ENCODE results near the gene SHISA3.

The SHISA3 gene

DNA sequence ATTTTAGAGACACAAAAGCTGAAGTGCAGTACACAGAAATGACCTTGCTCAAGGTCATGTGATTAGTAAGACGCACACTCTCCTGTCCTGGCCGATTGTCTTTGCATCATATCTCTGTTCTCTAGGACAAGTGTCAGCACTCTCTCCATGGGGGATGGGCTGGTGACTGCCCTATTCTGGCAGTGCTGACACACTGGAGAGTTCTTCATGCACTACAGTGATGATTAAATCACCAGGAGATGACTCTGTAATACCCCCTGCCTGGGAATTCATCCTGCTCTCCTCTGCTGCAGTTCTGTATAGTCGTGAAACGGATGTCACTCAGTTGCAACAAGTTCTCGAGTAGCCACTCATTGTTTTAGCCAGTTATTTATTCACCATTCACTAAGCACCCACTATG is 5.3 kb upstream of the SHISA3 start:
- no peak for DNase-seq (ENCODE audit: low spot score)

DNA sequence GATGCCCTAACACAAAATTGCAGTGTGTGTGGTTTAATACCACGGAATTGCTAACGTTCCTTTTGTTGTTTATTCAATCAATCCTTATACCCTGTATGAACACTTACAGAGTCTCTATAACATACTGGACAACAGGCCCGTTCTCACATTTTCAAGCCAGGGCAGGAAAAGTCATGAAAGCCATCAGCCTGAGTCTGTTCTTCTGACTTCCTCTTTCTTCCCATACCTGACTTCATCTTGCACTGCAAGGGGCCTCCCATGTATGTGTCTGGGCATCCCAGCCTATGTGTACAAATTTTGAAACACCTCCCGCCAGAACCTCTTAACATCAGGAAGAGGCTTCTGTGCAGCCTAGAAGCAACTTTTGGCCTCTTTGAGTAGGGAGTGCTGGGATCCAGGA is 4.9 kb upstream of the SHISA3 start:
- DNase-seq (ENCODE audit: low spot score) = no peak

DNA sequence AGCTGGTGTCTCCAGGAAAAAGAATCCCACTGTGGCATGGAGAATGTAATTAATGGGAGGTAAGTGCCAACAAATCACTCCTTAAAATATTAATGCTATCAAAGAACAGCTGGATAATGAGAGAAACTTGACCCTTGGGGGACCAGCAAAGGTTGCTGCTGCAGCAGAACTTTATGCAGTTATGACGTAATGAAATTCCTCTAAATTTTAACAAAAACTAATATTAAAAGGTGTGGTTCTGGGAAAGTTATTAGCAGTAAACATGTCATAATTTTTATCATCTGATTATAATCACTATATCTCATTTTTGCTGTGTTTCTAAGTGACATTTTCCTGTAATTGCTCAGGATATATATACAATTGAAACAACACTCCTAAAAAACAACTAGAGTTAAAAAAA is 1.7 kb upstream of the SHISA3 start:
- DNase-seq (ENCODE audit: low spot score) = no peak

DNA sequence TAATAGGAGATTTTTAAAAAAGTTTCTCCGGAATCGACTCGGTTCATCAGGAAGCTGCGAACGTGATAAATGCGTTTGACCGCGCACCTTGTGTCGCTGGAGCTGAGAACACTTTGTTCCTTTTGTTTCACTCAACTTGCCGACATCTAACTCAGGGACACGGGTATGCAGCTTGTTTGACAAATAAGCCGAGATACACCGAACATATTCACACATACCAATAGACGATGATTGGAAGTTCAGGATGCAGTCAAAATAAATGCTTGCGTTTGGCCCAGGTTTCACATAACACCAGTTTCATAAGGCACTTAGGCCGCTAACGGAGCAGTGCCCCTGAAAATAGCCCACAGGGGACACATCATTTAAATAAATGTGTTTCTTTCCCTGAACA is 932 bp upstream of the SHISA3 start:
- DNase-seq (ENCODE audit: low spot score) = no peak

DNA sequence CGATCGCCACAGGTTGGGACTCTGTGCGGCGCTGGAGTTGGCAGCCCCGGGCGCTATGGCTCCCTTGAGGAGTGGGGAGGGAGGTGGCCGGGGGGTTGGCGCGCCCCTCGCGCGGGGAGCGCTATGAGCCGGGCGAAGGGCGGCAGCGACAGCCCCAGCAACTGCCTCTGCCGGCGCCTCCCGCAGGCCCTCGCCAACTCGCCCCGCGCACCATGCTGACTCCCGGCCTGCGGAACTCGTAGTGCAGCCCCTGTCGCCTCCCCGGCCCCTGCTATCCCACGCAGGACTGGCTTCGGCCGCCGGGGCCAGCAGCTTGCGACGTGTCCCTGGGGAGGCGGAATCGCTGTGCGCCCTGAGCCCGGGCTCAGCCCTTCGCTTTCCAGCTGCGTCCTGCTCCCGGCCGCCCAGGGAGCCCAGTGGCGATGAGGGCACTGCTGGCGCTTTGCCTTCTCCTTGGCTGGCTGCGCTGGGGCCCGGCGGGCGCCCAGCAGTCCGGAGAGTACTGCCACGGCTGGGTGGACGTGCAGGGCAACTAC is 415 bp downstream of the SHISA3 start:
- no peak for DNase-seq (ENCODE audit: low spot score)

DNA sequence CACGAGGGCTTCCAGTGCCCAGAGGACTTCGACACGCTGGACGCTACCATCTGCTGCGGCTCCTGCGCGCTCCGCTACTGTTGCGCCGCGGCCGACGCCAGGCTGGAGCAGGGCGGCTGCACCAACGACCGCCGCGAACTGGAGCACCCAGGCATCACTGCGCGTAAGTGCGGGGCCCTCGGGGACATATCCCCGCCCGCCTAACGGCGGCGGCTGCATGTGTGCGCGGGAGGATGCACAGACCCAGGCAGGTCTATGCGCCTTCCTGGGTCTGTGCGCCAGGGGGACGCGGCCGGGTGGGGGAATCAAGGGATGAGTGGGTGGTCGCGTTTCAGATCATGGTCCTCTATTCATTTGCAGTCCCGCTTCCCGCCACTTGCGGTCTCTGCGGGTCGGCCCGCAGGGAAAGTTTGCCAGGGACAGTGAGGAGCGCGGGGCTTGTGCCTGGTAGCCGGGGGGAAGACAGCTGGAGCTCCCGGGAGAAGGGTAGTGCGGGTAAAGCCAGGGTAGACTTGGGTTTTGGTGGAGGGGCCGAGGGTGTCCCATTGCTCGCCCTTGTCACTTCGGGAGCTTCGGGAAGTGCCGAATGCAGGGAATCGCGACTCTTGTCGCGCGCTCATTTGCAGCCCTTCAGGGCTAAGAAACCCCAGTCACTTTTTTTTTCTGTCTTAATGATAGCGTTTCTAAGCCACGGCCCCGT is 1.0 kb downstream of the SHISA3 start:
- no peak for DNase-seq (ENCODE audit: low spot score)

GRCh38 chr4:42398871-42399331 is 1.6 kb downstream of the SHISA3 start:
- no peak for DNase-seq (ENCODE audit: low spot score)

DNA sequence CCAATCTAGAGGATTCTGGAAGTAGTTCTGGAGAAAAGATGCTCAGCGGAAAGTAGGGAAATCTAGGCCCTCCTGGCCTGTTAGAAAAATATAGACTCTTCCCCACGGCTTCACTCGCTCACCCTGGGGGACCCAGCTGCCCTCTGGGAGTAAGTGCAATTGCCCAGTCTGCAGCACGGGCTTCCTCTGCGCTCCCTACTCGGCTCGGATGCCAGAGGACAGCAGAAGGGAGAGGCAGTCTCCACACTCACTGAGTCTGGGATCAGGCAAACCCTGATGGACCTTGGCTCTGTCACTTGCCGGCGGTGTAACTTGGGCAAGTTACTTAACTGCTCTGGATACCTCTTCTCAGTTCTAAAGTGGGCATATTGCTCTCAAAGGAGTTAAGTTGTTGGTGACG is 2.1 kb downstream of the SHISA3 start:
- DNase-seq (ENCODE audit: low spot score) = no peak

- no peak for DNase-seq (ENCODE audit: low spot score)
Measured at GRCh38 chr4:42401171-42401570, 3.9 kb downstream of the SHISA3 start.

DNA sequence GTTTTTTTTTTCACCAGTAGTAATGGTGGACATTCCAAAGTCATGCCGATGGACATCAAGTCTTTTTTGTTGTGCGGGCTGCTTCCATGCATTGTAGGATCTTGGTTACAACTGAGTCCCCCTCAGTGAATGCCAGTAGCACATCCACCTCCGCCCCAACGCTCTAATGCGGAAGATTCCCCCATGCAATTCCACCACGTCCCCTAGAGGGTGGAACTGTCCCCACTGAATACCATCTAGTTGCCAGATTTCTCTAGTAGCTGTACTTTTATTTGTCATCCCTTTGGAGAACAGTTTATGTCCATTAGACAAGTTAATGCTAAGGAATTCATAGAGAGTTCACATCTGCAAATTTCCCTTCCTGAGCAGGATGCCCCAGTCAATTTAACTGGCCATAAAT is 6.7 kb downstream of the SHISA3 start:
- no peak for DNase-seq (ENCODE audit: low spot score)

DNA sequence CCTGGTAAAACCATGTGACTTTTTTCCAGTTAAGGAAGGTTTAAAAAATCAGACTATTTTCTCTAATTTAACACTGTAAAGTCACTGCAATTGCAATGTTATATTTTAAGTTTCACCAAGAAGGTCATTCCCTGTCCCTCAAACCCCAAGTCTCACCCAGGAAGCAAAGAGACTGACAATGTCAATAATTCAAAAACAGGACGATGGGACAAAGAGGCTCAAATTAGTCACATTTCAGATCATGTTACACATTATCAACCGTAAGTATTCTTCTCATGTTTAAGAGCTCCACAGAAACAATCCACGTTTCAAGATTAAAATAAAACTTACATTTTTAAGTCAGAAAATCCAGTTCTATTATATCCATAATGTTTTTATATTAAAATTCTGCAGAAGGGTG is 13.2 kb downstream of the SHISA3 start:
- DNase-seq (ENCODE audit: low spot score) = no peak

DNA sequence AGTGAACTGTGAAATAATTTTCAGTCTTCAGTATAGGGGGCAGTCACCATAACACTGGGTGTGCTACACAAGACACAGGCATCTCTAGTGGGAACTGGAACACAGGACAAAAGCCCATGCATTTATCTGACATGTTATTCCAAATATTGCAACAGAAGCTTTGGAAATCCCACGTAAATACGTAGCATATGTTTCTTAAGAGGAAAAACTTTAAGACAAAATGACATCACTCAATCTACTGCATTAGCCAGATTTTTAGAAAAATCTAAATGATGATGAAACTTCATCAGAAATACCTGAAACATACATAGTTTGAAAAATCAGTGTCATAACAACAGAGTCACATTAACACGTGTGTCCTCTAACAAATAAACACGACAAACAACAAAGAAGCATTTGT is 14.5 kb downstream of the SHISA3 start:
- DNase-seq (ENCODE audit: low spot score) = no peak

DNA sequence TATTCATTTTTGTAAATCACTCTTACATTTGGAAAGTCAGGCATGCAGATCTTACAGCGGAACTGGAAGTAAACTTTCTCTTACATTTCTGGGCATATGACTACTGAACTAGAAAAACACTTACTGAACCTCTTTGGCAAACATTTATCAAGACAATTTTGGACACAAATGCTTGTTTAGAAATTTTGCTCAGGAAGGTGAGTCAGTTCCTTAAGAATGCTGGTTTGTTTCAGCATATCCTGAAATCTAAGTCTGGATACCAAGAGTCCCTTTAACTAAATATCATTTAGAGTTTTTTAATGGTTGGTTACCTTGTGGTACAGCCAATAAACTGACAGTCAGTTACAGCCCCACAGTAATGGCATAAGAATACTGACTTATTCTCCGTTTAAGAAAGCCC is 15.0 kb downstream of the SHISA3 start:
- no peak for DNase-seq (ENCODE audit: low spot score)

- DNase-seq (ENCODE audit: low spot score) = no peak
Measured at GRCh38 chr4:42415281-42415680, 18.0 kb downstream of the SHISA3 start.

DNA sequence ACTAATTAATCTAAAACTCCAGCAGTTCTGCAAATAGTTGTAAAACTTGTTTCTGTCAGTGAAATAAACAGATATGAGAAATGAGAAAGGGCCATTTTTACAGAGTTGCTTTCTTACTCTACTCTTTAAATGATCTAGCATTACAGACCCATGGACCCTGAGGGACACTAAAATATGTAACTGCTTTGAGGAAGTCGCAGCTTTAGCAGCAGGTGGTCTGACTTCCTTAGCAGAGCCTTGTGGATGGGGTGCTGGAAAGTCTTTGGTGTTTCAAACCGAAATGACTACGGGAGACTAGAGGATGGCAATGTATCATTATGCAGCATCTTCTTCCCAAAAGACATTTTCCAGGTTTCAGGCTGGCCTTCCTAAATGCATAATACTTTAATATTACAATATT is 18.7 kb downstream of the SHISA3 start:
- no peak for DNase-seq (ENCODE audit: low spot score)

GRCh38 chr4:42417550-42417949 is 20.3 kb downstream of the SHISA3 start:
- no peak for DNase-seq (ENCODE audit: low spot score)

DNA sequence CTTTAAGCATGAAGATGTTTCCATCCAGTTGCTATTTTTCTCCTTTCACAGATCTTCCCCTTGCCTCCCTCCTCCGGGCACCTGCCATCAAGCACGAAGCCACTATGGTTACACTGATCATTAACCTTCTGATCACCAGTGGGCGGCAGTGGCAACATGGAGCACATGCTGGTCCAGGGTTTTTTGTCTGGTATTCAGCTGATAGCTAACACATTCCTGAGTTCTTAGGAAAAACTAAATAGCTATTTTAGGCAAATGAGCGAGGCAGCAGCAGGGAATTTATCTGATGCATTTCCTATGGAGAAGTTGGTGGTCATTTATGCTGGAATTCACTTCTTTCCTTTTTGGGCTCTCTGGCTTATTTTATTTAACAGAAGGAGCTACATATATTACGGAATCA is 22.9 kb downstream of the SHISA3 start:
- DNase-seq (ENCODE audit: low spot score) = no peak

GRCh38 chr4:42425146-42426065 is 28.1 kb downstream of the SHISA3 start:
- no peak for DNase-seq (ENCODE audit: low spot score)

- no peak for DNase-seq (ENCODE audit: low spot score)
Measured at GRCh38 chr4:42428036-42428435, 30.7 kb downstream of the SHISA3 start.

- no peak for DNase-seq (ENCODE audit: low spot score)
Measured at GRCh38 chr4:42436928-42437565, 39.8 kb downstream of the SHISA3 start.

DNA sequence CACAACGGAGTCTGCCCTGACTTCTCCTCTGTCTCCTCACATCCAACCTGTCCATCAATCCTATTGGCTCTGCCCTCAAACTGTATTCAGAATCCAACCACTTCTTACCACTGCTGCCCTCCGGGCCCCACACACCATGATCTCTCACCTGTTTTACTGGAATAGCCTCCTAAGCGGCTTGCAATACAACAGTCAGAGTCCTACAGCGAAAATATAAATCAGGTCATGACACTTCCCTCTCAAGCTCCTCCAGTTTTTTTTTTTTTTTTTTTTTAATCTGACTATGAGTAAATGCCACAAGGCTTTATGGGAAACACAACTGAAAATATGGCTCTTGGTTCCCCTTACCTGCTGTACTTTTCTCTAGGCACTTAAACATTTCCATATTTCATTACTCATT is 42.8 kb downstream of the SHISA3 start:
- DNase-seq (ENCODE audit: low spot score) = no peak

GRCh38 chr4:42442601-42443000 is 45.3 kb downstream of the SHISA3 start:
- no peak for DNase-seq (ENCODE audit: low spot score)

GRCh38 chr4:42445038-42445437 is 47.8 kb downstream of the SHISA3 start:
- no peak for DNase-seq (ENCODE audit: low spot score)
